ENCODE data around the gene LINC01488. TPM values are rescaled to one million over a fixed set of nuclear protein-coding genes. Genes with fewer than 3 reads are reported as not detected.

LINC01488 gene
- total RNA-seq, 1 donor from 2014 or later, result not detected

DNA sequence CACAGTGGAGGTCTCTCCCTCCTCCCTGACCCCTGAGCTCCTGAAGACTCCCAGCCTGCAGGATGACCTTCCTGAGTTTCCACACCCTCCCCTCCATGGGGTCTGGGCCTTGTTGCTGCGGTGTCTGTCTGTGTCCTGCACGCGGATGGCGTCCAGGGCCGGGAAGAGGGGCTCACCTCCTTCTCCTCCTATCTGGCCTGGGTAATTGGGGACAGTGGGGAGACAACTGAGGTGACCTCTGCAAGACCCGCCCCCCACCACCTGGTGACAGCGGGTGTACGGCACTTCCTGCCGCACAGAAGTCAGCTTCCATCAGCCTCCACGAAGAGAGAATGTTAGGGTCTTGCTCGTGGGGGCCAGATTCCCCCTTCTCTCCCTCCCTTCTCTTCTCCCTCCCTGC is 31.7 kb downstream of the LINC01488 start:
- Histone ChIP-seq H3K4me3 (ENCODE audit: low read depth, low read length) (no peak overlapping the region), H3K36me3 (ENCODE audit: control insufficient read depth, insufficient read depth, low read length) (no peaks in the 10 kb centered on the region), H3K27me3 (ENCODE audit: control insufficient read depth, insufficient read depth, low read length) (no peaks in the 10 kb centered on the region)
- DNase-seq (ENCODE audit: low read depth) (no peak), FAIRE-seq (no peak)
- TF ChIP-seq, protein P1, sequence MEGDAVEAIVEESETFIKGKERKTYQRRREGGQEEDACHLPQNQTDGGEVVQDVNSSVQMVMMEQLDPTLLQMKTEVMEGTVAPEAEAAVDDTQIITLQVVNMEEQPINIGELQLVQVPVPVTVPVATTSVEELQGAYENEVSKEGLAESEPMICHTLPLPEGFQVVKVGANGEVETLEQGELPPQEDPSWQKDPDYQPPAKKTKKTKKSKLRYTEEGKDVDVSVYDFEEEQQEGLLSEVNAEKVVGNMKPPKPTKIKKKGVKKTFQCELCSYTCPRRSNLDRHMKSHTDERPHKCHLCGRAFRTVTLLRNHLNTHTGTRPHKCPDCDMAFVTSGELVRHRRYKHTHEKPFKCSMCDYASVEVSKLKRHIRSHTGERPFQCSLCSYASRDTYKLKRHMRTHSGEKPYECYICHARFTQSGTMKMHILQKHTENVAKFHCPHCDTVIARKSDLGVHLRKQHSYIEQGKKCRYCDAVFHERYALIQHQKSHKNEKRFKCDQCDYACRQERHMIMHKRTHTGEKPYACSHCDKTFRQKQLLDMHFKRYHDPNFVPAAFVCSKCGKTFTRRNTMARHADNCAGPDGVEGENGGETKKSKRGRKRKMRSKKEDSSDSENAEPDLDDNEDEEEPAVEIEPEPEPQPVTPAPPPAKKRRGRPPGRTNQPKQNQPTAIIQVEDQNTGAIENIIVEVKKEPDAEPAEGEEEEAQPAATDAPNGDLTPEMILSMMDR (IDR thresholded peaks at IDR 0.05; ENCODE audit: insufficient read depth, low read length, severe bottlenecking), result no peak

DNA sequence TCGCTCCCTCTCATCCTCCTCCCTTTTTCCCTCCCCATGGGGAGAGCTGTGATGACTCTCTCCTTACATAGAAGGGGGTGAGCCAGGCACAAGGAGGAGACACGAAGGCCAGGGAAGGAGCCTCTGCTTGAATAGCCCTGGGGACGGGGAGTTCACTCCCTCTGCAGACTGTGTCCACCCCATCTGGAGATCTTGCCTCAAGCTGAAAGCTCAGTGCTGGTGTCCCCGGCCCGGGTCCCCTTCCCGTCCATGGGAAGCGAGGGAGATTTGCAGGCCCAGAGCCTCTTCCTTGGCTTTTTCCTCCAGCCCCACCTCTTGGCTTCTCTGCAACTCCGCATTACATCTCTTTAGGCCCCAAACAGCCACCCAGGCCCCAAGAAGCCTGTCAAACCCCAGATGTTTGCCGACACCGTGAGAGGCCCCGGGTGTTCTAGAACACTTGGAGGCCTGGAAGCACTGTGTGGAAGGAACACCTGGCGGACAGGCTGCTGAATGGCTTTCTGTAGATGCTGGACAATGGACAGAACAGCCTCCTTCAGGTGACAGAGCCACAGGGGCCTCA is 32.3 kb downstream of the LINC01488 start:
- DNase-seq (ENCODE audit: low read depth) (no peak), FAIRE-seq (no peak)
- H3K4me3 ChIP-seq (ENCODE audit: low read depth, low read length), result no peak overlapping the region
- no peaks in the 10 kb centered on the region for H3K36me3 ChIP-seq (ENCODE audit: control insufficient read depth, insufficient read depth, low read length)
- TF ChIP-seq, protein P1 (IDR thresholded peaks at IDR 0.05; ENCODE audit: insufficient read depth, low read length, severe bottlenecking), result no peak
- no peaks in the 10 kb centered on the region for H3K27me3 ChIP-seq (ENCODE audit: control insufficient read depth, insufficient read depth, low read length)

DNA sequence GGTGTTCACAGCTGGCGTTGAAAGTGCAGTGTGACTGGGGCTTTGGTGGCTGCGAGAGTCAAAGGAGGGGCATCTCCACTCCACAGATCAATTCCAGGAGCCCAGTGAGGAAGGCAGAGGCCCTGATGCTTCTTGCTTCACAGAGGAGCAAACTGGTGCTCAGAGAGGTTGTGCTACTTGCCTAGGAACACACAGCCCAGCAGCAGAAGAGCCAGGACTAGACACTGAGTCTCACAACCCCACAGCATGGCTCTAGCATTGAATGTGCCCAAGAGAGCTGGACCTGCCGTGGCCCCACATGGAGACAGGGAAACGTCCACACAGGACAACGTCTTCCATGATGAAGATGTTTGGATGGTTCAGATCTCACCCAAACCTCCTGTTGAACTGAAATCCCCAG is 33.3 kb downstream of the LINC01488 start:
- FAIRE-seq, result no peak
- no peaks in the 10 kb centered on the region for H3K36me3 ChIP-seq (ENCODE audit: control insufficient read depth, insufficient read depth, low read length)
- no peak for DNase-seq (ENCODE audit: low read depth)
- TF ChIP-seq, protein P1 (IDR thresholded peaks at IDR 0.05; ENCODE audit: insufficient read depth, low read length, severe bottlenecking), result no peak
- no peaks in the 10 kb centered on the region for H3K27me3 ChIP-seq (ENCODE audit: control insufficient read depth, insufficient read depth, low read length)
- no peak overlapping the region for H3K4me3 ChIP-seq (ENCODE audit: low read depth, low read length)

DNA sequence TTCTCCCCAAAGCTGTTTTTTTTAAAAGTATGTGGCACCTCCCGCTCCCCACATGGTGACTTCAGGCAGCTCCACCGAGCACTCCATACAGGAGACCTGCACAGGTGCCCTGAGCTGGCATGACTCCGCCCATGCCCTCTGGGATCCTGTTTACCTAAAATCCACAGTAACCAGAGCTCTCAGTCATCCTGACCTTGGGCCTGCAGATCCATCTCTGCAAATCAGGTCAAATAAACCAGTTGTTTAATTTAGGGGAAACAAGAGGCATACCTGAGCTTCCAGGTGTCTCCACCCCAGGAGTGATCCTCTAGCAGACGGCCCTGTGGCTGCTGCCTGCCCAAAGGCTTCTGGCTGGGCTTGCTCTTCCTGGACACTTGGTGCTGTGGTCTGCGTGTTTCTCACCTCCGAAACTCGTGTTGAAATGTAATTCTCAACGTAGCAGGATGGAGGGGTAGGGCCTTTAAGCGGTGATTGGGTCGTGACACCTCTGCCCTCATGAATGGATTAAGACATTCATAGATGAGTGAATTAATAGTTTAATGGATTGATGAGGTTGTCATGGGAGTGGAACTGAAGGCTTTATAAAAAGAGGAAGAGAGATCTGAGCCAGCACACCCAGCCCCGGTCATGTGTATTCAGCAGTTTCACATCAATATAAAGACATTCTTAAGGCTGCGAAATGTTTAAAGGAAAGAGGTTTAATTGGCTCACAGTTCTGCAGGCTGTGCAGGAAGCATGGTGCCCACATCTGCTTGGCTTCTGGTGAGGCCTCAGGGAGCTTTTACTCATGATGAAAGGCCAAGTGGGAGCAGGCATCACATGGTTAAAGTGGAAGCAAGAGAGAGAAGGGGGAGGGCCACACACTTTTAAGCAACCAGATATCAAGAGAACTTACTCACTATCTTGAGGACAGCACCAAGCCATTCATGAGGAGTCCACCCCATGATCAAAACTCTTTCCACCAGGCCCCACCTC is 34.1 kb downstream of the LINC01488 start:
- FAIRE-seq, result no peak
- DNase-seq (ENCODE audit: low read depth), result no peak
- TF ChIP-seq, protein P1 (IDR thresholded peaks at IDR 0.05; ENCODE audit: insufficient read depth, low read length, severe bottlenecking), result no peak
- no peak overlapping the region for H3K4me3 ChIP-seq (ENCODE audit: low read depth, low read length)
- no peaks in the 10 kb centered on the region for H3K27me3 ChIP-seq (ENCODE audit: control insufficient read depth, insufficient read depth, low read length)
- no peaks in the 10 kb centered on the region for H3K36me3 ChIP-seq (ENCODE audit: control insufficient read depth, insufficient read depth, low read length)

DNA sequence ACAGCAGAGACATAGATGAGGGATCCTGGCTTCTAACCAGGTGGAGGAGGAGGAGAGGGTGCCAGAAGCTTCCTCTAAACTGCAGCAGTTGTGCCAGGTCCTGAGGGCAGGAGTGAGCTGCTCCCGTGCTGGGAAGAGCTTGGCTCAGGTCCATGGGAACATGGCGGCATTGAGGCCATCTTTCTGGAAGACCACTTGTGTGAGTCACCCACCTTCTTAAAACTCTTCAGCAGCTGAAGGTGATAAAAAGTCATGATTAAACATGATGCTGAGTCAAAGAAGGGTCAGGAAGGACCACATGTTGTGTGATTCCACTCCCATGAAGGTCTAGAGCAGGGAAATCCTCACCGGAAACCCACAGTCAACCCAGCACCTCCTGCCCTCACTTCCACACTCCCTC is 35.1 kb downstream of the LINC01488 start:
- H3K4me3 ChIP-seq (ENCODE audit: low read depth, low read length), result no peak overlapping the region
- H3K36me3 ChIP-seq (ENCODE audit: control insufficient read depth, insufficient read depth, low read length), result no peaks in the 10 kb centered on the region
- no peaks in the 10 kb centered on the region for H3K27me3 ChIP-seq (ENCODE audit: control insufficient read depth, insufficient read depth, low read length)
- DNase-seq (ENCODE audit: low read depth) (no peak), FAIRE-seq (no peak)
- TF ChIP-seq, protein P1 (IDR thresholded peaks at IDR 0.05; ENCODE audit: insufficient read depth, low read length, severe bottlenecking), result no peak
